HepG2 (cell line): ENCODE data around the gene RNU7-1. TPM values are rescaled to one million over a fixed set of nuclear protein-coding genes. Genes with fewer than 3 reads are reported as not detected.

Source experiments
- EEA1 ChIP-seq: sonication (generic); formaldehyde crosslinking; IDR thresholded peaks from 2 replicates; pipeline ENCODE4 v1.5.1; 2020; ENCODE audit warnings: mild to moderate bottlenecking, missing genetic modification reagents, borderline replicate concordance
- EHMT2 ChIP-seq: fragments of 200-600 bp; sonication (generic); IDR thresholded peaks from 2 replicates; pipeline ENCODE4 v1.7.0; 2017; ENCODE audit warnings: antibody characterized with exemption, low read depth, low read length, borderline replicate concordance
- FOSL2 ChIP-seq: sonication (generic); formaldehyde crosslinking; IDR thresholded peaks from 2 replicates; pipeline ENCODE4 v1.4.0; 2020; ENCODE audit warnings: missing genetic modification reagents
- FOXM1 ChIP-seq: sonication (generic); formaldehyde crosslinking; IDR thresholded peaks from 2 replicates; pipeline ENCODE4 v1.5.0; 2020; ENCODE audit warnings: missing genetic modification reagents
- HIVEP1 ChIP-seq: sonication (generic); formaldehyde crosslinking; IDR thresholded peaks from 2 replicates; pipeline ENCODE4 v1.4.0; 2020; ENCODE audit warnings: mild to moderate bottlenecking, missing genetic modification reagents
- HOMEZ ChIP-seq: IDR thresholded peaks from 2 replicates; pipeline ENCODE4 v1.6.1; 2016; ENCODE audit warnings: low read depth
- KAT2B ChIP-seq: fragments of 150-350 bp; IDR thresholded peaks from 2 replicates; pipeline ENCODE4 v1.6.1; 2014; ENCODE audit warnings: low read depth, low read length, borderline replicate concordance
- KDM4B ChIP-seq: sonication (generic); formaldehyde crosslinking; IDR thresholded peaks from 2 replicates; pipeline ENCODE4 v1.4.0; 2020; ENCODE audit warnings: missing genetic modification reagents
- PATZ1 ChIP-seq: sonication (generic); formaldehyde crosslinking; IDR thresholded peaks from 2 replicates; pipeline ENCODE4 v1.4.0; 2020; ENCODE audit warnings: missing genetic modification reagents
- SALL1 ChIP-seq: sonication (generic); formaldehyde crosslinking; IDR thresholded peaks from 2 replicates; pipeline ENCODE4 v1.8.0; 2022; ENCODE audit warnings: mild to moderate bottlenecking, missing genetic modification reagents
- SIN3A ChIP-seq: IDR thresholded peaks from 2 replicates; pipeline ENCODE4 v1.6.1; 2011; ENCODE audit warnings: low read depth, mild to moderate bottlenecking, control low read depth, low read length, borderline replicate concordance
- SPEN ChIP-seq: sonication (generic); formaldehyde crosslinking; IDR thresholded peaks from 2 replicates; pipeline ENCODE4 v1.5.1; 2020; ENCODE audit warnings: low read depth, mild to moderate bottlenecking, missing genetic modification reagents
- STAT6 ChIP-seq: sonication (generic); formaldehyde crosslinking; IDR thresholded peaks from 2 replicates; pipeline ENCODE4 v1.4.0; 2020; ENCODE audit warnings: missing genetic modification reagents, mild to moderate bottlenecking, borderline replicate concordance
- ZFP37 ChIP-seq: sonication (generic); formaldehyde crosslinking; IDR thresholded peaks from 2 replicates; pipeline ENCODE4 v1.4.0; 2020; ENCODE audit warnings: missing genetic modification reagents, borderline replicate concordance
- ZNF333 ChIP-seq: sonication (generic); formaldehyde crosslinking; IDR thresholded peaks from 2 replicates; pipeline ENCODE4 v1.4.0; 2020; ENCODE audit warnings: mild to moderate bottlenecking, missing genetic modification reagents, borderline replicate concordance
- ZNF337 ChIP-seq: sonication (generic); formaldehyde crosslinking; IDR thresholded peaks from 2 replicates; pipeline ENCODE4 v1.5.1; 2020; ENCODE audit warnings: missing genetic modification reagents, low read depth, mild to moderate bottlenecking, borderline replicate concordance
- ZNF558 ChIP-seq: sonication (generic); formaldehyde crosslinking; IDR thresholded peaks from 2 replicates; pipeline ENCODE4 v1.9.0; 2022; ENCODE audit warnings: mild to moderate bottlenecking, missing genetic modification reagents, borderline replicate concordance
- ZNF589 ChIP-seq: sonication (generic); formaldehyde crosslinking; conservative IDR thresholded peaks from 2 replicates; pipeline ENCODE4 v1.8.0; 2022; ENCODE audit warnings: mild to moderate bottlenecking, moderate library complexity, missing genetic modification reagents
- ZNF782 ChIP-seq: sonication (generic); formaldehyde crosslinking; IDR thresholded peaks from 2 replicates; pipeline ENCODE4 v1.4.0; 2020; ENCODE audit warnings: missing genetic modification reagents, mild to moderate bottlenecking, borderline replicate concordance
- ZNF839 ChIP-seq: sonication (generic); formaldehyde crosslinking; IDR thresholded peaks from 2 replicates; pipeline ENCODE4 v1.4.0; 2020; ENCODE audit warnings: missing genetic modification reagents, mild to moderate bottlenecking, borderline replicate concordance
- ZSCAN25 ChIP-seq: sonication (generic); formaldehyde crosslinking; IDR thresholded peaks from 2 replicates; pipeline ENCODE4 v1.8.0; 2022; ENCODE audit warnings: mild to moderate bottlenecking, missing genetic modification reagents
- polyA plus RNA-seq, 8 experiments: library from polyadenylated mRNA; depleted of rRNA in 3 of 8; stranded (reverse) in 7 of 8; unstranded in 1 of 8; fragments of >200 nt; fragmentation: Illumina TruSeq in 4 of 8; extraction: Trizol in 4 of 8; gene quantifications; 2 replicates each; pipeline versions ENCODE4 v1.2.1 to v1.2.3, GENCODE V29; 2011 to 2016; ENCODE audit warnings: low read depth in 4 of 8, missing spikeins in 1 of 8, mixed read lengths in 1 of 8; ENCODE audit not compliant: insufficient read depth in 1 of 8
- total RNA-seq, 5 experiments: library from RNA; depleted of rRNA; stranded (reverse); fragments of >200 nt; fragmentation: Illumina TruSeq; extraction: Trizol; gene quantifications; 2 replicates each; pipeline ENCODE4 v1.2.3, GENCODE V29; 2016; ENCODE audit warnings: low read depth in 1 of 5
- TF ChIP-seq, protein P1 (sequence below), 2 experiments: sonication (generic) in 1 of 2; formaldehyde crosslinking in 1 of 2; IDR thresholded peaks; 2 replicates each; pipeline versions ENCODE4 v1.4.0 to v1.6.1; 2018 to 2020; ENCODE audit warnings: missing genetic modification reagents in 2 of 2, borderline replicate concordance in 1 of 2, low read depth in 1 of 2, mild to moderate bottlenecking in 1 of 2, missing biosample characterization in 1 of 2

The RNU7-1 gene
- total and polyA plus RNA-seq, 2 of the 13 experiments (the other 11 are each of a cell fraction or from before 2014, with no cell fraction given) = not detected

GRCh38 chr12:6961695-6962284, 18.2 kb downstream of the RNU7-1 start (continued):
- TF ChIP-seq ZNF558 (CRISPR knock-in tag) = no peak
- TF ChIP-seq SIN3A = peak; percentile 49; the same call in 1 of the 2 replicates
- 0 out of 2 replicates have a peak, but pooled peaks have one; percentile 32 for TF ChIP-seq ZFP37 (CRISPR knock-in tag)
- TF ChIP-seq ZNF782 (CRISPR knock-in tag) = no peak
- TF ChIP-seq ZNF337 (CRISPR knock-in tag) = no peak
- no peak for TF ChIP-seq EHMT2
- no peak for TF ChIP-seq ZNF333
- TF ChIP-seq EEA1 (CRISPR knock-in tag) = no peak
- no peak for TF ChIP-seq ZNF839 (CRISPR knock-in tag)
- TF ChIP-seq, protein P1, sequence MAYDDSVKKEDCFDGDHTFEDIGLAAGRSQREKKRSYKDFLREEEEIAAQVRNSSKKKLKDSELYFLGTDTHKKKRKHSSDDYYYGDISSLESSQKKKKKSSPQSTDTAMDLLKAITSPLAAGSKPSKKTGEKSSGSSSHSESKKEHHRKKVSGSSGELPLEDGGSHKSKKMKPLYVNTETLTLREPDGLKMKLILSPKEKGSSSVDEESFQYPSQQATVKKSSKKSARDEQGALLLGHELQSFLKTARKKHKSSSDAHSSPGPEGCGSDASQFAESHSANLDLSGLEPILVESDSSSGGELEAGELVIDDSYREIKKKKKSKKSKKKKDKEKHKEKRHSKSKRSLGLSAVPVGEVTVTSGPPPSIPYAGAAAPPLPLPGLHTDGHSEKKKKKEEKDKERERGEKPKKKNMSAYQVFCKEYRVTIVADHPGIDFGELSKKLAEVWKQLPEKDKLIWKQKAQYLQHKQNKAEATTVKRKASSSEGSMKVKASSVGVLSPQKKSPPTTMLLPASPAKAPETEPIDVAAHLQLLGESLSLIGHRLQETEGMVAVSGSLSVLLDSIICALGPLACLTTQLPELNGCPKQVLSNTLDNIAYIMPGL (CRISPR knock-in tag; IDR thresholded peaks at IDR 0.05; ENCODE audit: borderline replicate concordance in 1 of 2, low read depth in 1 of 2) = peak in 1 of 2 experiments; percentile 82
- no peak for TF ChIP-seq HIVEP1 (CRISPR knock-in tag)
- TF ChIP-seq ZSCAN25 (CRISPR knock-in tag) = no peak
- TF ChIP-seq ZNF589 (CRISPR knock-in tag) = no peak
- TF ChIP-seq KDM4B (CRISPR knock-in tag) = no peak
- TF ChIP-seq KAT2B = no peak
- peak; percentile 26; the same call in 1 of the 2 replicates for TF ChIP-seq FOSL2 (CRISPR knock-in tag)
- TF ChIP-seq PATZ1 (CRISPR knock-in tag) = peak; percentile 49; the same call in 1 of the 2 replicates
- TF ChIP-seq HOMEZ = no peak
- no peak for TF ChIP-seq SPEN
- peak; percentile 12; the same call in 1 of the 2 replicates for TF ChIP-seq SALL1
- TF ChIP-seq STAT6 (CRISPR knock-in tag) = no peak
- TF ChIP-seq FOXM1 (CRISPR knock-in tag) = no peak
